IPS-NIHi11 (cell line): ENCODE data around the gene ZNF366.
A peak's percentile ranks its signal among the peaks of the same experiment; 100 is the strongest.

ENCODE experiments used
- DNase-seq: peaks from one replicate; pipeline ENCODE4 v3.0.0; 2012; ENCODE audit warnings: mixed read lengths, low spot score

ZNF366 gene

DNA sequence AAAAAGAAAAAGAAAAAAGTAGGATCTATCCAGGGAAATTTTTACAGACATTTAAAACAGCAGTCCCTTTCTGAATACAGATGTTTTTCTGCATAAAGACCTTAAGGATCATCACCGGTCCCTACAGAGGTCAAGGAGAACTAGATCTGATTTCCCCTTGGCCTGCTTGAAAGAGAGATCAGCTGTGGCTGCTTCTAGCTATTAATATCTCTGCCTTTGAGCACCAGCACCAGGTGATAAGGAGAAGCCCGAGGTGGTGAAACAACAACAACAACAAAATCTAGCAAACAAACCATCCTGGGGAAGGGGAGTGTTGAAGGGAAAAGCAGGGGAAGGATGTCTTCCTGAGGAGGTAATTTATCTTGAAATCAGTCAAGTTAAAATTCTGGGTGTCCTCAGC is 42.1 kb downstream of the ZNF366 start:
- DNase-seq, result no peak

DNA sequence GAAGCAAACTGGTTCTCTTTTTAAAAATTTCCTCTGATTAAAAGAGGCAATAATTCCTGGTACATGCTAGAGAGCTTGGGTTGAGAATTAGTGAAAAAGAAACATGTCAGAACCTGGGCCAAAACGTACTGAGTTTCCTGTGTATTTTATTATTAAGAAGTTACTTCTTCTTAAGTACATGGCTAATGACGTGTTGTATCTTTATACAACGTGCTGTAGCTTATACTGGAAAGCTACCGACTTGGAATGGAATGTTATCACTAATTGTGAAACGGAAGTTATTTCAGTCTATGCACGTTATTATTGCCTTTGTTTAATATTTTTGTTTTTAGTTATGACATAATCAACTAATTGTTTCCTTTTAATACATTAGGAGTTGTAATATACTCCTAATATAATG is 43.1 kb downstream of the ZNF366 start:
- DNase-seq, result no peak

DNA sequence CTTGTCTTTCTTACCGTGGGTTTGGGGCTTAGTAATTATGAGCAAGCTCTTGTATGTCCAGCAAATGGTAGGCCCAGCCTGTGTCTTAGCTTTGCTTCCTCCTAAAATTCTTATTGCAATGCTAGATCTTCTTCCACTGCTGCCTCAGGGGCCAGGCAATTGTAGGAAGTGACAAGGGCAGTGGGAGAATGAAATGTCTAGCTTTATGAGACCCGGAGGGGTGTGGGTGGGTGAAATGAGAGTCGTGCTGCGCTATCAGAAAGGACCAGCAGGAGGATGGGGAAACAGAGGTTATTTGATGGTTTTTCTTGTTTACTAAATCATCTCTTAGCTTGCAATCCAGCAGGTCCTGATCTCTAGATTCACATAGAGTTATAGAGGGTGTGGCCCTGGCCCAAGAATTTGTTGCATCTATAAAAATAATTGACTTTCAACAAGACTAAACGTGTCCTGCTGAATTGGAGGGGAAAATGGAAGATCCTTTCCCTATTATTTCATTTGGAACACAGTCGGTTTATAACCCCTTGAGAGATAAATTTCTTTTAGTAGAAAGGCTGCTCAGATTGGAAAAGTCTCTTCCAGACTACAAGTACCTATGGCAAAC is 43.7 kb downstream of the ZNF366 start:
- DNase-seq, result no peak

DNA sequence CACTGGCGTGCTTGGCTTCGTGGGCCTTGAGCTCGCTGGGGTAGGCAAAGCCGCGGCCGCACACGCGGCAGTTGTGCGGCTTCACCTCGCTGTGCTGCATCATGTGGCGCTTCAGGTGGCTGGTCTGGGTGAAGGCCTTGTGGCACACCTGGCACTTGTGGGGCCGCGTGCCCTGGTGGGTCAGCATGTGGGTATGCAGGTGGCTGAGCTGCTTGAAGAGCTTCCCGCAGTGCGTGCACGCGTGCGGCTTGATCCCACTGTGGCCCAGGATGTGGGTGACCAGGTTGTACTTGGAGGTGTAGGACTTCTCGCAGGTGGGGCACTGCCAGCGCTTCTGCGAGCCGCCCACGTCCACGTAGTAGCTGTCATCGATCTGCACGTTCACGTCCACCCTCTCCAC is 46.8 kb downstream of the ZNF366 start:
- no peak for DNase-seq

DNA sequence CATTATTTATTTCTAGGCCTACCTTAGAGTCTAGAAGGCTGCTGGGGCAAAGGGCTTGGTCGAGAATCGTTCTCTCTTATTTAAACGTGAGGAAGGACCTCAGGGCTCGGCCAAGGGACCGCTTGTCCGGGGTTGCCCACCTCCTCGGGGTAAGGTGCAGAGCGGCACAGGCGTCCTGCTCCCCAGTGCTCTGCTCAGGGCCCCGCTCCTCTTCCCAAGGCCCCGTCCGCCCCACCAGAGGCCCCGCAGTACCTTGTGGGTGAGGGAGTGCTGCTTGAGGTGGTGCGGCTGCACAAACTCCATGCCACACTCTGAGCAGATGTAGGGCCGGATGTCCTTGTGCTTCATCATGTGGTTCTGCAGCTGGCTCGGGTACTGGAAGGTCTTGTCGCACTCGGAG is 47.3 kb downstream of the ZNF366 start:
- no peak for DNase-seq

DNA sequence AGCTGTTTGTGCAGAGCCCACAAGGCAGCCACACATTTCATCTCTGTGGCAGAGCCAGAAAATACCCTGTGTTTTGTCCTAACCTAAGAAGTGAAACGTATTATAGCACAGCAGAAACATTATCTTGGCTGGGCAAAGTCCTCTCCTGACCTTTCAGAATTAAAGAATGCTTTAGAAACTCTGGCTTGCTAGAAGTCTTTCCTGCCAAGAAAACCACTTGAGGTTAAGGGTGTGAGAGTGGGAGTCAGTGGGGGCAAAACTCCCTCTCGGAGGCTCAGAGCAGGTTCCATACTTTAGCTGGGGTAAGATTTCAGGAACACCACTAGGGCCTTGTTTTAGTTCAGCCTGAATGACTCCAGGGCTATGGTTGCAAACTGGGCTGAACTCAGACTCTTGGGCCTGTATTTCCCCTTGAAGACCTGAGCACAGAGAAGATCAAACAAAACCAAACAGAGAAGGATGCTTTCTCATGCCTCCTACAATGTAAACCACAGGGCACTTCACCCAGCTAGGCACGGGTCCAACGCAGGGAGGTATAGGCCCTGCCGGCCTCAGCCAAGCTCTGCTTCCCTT is 48.0 kb downstream of the ZNF366 start:
- DNase-seq, result no peak

DNA sequence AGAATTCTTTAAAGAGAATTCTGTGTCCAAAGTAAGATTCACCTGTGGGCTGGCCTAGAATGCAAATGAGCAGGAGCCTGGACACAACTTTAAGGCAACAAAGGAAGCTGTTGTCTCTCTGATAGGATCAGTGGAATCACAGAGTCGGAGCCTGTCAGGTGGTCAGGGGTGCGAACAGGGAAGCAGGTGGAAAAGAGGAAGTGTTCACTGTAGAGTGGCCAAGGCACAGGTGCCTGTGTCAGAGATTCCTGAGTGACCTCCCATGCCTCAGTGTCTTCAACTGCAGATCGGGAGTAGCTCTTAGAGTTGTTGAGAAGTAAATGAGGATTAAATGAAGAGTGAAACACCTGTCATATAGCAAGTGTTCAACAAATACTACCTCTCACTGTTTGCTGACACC is 48.8 kb downstream of the ZNF366 start:
- DNase-seq, result no peak

DNA sequence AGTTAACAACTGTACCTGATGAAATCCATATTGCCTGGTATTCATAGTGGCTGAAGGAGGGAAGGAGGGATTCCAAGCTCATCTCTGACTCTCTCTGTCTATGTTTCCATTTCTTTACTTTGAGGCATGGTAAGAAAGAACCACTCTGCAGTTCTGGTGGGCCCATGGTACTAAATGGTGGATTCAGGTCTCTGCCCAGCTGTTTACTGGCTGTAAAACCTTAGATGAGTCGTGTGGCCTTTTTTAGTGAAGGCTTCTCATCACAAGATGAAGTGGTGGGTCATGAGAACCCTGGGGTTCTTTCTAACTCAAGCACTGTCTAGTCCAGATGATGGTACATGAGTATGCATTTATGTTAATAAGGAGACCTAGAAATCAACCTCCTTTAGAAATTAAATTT is 49.7 kb downstream of the ZNF366 start:
- no peak for DNase-seq

DNA sequence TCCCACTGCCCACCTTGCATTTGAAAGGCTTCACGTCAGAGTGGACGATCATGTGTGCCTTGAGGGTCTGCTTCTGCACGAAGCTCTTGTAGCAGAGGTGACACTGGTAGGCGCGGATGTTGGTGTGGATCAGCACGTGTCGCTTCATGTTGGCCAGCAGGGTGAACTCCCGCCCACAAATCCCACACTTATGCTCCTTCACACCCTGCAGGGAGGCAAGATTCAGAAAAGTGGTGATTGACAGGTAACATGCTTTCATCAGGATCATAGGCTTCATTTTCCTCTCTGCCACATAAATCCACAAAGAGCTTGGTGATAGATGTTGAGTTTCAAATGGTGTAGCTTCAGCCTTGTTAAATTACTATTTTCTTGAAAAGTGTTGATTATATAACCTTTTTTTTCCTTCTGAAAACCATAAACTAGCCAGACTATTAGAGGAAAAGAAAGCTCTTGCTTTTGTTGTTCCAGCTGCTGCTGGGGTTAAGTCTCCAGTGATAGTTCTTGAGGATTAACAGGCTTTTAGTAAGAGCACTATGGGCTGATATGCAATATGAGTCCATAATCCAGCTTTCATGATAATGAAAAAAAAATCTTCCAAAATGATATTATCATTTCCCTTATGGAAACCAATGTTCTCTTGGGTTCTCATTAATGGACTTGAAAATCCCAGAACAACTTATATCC is 50.7 kb downstream of the ZNF366 start:
- DNase-seq, result no peak

DNA sequence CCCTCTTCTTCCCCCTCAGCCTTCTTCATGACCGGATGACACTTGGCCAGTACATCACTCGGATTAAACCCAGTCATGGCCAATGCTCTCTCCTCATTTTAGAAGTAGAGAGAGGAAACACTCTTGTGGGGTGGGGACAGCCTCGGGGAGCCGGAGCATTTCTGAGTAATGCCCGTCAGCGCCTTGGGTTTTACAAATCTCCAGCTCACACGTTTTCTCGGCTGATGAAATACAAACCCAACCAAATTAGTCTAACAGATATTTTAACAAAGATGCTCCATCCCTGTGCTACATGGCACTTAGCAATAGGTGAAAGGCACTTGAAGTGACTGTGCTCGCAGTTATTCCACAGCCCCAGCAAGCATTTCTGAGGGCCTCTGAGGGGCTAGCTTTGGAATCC is 51.7 kb downstream of the ZNF366 start:
- DNase-seq, result no peak

DNA sequence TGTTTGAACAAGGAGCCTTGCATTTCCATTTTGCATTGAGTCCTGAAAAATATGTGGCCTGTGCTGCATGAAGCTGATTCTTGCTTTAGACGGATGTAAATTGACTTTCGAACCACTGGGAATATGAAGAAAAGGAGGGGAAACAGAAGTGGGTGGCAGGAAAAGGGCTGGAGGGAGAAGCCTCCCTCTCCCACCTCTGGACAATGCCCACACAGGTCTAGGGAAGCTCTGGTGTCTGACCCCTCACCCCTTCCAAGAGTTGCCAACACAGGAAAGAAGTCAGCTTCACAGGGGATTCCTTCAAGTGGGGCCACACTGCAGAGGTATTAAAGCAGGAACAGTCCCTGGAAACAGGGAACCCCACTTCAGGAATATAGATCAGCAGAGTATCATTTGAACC is 52.2 kb downstream of the ZNF366 start:
- no peak for DNase-seq

DNA sequence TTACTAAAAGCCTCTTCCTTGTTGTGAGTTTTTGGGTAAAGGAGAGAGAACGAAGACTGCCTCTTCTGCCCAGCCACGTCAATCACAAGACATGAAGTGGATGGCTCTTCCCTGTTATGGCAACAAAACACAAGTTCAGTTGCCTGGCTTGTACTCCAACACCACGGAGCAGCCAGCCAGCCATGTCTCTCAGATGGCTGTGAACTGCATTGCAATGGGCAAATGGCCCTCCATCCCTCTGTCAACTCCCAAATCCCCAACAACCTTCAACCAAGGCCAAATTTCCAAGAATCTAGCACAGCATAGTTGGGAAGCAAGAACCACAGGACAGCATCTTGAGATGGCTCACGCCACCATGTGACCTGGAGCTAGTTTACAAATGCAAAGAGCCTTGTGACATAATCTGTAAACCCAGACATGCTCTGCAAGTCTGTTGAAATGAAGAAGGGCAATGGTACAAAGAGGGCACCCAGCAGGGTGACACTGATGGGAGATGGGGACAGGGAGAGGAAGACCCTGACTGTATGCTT is 53.9 kb downstream of the ZNF366 start:
- no peak for DNase-seq

DNA sequence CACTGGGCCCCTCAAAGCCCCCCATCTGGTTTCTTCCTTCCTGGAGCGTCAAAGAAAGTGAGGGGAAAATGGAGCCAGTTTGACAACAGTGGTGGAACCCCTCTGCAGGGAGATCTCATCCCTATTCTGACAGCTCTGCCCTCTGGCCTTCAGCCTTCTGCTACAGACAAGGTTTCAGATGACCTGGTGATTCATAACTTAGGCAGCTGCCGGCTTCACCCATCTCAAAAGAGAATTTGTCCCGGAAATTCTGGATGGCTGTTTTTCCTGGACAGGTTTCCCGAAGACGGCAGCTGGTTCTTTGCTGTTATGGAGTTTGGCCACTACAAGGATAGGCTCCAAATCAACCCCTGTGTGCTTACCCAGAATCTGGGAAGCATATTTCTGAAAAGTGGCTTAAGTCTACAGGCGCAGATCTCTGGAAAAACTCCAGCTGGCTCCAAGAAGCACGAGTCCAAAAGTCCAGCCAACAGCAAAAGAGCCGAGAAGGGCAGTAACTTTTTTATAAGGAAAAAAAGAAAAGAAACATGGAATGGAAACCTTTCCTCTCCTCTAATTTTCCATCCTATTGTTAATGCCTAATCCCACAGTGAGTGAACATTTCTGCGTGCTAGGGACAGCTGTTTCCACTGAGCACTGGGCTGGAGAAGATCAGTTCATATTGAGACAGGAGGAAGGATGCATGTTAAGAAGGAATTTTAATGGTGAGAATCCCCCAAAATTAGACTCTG is 54.5 kb downstream of the ZNF366 start:
- DNase-seq, result peak; percentile 41

DNA sequence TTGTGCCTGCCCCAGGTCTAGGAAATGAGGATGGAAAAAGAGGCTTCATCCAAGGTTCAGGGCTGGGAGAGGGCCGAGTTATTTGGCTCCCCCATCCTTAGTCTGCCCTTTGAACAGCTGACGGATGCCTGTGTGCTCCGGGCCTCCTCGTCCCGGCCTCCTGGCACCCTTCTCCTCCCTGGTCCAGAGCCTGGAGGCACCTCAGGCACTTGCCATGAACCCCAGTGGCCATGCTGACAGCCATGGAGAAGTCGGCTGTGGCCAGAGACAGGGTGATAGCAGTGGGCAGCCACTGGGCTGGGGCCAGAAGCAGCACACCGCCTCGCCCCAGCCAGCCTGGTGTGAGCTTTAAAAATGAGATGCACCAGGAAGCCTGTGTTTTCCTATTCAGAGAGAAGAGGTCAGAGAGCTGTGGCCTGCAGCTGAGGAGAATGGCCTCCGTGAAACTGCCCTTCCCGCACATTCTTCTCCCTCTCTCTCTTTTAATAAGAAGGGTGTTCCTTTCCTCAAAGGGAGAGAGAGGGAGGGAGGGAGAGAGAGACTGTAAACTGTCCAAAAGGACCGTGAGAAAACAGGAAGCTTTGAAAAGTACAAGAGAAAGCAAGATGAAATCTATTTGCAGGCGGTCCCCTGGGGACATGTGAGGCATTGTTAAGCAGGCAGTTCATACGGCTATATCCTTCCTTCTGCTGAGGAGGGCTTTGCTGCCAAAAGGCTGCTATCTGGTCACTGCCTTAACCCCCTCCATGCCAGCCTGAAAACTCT is 55.3 kb downstream of the ZNF366 start:
- peak; percentile 26 for DNase-seq

DNA sequence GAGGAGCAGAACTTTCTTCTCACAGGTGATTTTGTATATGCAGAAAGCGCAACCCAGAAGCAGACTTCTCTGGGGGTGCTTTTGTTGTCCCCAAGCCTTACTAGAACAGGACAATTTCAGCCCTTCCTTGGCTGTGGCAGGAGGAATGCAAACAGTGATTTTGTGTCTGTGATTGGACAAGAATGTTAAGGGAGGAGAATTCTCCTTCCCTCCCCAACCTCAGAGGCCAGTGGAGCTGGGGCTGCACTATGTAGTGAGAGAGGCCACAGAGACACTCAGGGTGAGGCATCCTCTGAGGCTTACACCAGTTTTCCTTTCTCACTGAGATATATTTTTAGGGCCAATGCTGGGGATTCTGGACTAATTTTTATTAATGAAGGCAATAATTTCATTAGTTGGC is 58.8 kb downstream of the ZNF366 start:
- DNase-seq, result no peak

DNA sequence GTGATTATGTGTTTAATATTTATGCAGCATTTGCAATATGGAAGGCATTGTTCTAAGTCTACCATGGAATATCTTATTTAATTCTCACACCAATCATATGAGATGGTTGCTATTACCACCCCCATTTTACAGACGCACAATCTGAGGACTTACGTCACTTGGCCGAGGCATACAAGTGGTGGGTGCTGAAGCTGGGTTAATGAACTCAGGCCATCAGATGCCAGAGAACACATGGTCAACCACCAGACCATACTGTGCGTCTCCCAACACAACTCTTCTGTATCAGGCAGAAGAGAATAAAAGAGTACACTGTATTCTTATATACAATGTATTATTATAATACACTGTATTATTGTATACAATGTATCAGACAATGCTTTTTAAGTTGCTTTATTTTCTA is 59.5 kb downstream of the ZNF366 start:
- DNase-seq, result no peak

DNA sequence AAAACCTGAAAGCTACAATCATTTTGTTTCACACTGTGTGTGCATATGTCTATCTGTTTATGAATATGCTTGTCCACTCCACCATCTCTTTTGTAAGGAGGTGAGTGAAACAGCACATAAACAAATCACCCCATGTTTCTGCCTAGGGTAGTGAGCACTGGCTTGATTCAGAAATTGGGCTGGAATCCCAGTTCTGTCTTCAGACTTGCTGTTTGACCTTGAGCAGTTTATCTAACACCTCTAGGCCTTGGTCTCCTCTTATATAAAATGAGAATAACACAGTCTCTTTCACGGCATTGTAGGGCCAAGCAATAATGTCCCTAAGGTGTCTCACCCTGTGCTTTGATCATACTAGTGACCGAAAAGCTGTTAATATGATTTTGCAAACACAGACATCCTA is 61.2 kb downstream of the ZNF366 start:
- DNase-seq, result no peak

DNA sequence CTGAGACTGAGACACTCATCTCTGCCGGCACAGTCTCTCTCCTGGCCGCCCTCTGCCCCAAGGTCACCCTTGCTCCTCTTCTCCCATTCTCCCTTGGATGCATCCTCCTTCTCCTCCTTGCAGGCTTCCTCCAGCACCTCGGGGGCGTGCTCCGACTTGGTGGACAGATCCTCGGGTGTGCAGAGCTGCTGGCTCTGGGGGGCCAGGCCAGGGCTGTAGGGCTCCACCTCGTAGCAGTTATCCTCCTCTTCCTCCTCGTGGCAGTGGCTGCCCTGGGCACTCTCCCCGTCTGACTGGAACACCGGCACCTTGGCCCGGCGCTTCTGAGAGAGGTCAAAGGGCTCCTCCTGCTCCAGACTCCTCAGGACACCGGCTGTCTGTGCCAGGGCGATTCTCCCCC is 63.3 kb downstream of the ZNF366 start:
- DNase-seq, result no peak

DNA sequence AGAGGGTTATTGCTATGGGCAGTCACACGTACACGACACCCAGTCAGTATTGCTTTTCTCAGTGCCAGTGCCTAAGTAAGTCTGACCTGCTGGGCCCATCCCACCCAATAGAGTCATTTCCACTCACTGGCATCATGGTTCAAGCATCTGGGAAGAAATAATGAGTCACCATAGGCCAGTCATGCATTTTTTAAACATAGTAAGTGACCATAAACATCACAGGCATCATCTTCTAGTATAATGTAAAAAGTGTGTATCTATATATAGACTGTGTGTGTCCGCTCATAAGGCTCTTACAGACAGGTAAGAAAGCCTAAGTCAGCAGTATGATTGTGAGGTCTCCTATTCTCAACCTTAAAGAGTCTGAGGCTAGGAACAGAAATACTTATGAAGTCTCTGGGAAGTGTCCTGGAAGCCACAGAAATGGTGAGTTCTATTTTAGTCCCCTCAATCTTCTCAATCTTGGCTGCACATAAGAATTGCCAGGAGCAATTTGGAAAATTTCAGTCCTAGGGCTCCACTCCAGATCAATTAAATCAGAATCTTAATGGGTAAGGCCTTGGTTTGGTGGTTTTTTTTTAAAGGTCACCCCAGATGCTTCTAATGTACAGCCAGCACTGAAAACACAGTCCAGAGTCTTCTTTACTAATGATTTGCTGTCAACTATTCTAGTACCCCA is 65.2 kb downstream of the ZNF366 start:
- no peak for DNase-seq

DNA sequence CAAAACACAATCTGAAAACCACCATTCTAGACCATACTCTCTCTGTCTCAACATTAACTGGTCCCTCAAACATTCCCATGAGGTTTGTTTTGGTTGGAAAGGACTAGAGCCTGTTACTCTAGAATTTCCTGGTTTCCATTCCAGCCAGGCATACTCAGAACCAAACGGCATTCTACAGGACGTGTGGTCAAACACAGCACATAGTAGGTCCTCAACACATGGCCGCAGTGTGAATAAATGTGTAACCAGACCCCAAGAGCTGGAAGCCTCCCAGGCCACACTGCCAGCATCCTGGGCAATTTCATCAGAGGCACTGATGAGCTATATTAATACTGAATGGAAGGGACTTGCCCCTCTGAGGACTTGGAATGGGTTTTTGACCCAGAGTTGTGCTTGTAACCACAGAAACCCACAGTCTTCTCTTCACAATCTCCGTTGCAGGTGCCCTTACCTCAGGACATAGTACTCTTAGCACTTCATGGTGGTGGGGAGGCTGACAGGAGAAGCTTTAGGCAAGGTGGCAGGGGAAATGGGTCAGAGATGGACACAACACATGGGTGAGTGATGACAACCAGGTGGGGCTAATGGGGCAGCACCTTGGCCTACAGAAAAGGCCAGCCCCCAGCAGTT is 66.0 kb downstream of the ZNF366 start:
- DNase-seq, result no peak

DNA sequence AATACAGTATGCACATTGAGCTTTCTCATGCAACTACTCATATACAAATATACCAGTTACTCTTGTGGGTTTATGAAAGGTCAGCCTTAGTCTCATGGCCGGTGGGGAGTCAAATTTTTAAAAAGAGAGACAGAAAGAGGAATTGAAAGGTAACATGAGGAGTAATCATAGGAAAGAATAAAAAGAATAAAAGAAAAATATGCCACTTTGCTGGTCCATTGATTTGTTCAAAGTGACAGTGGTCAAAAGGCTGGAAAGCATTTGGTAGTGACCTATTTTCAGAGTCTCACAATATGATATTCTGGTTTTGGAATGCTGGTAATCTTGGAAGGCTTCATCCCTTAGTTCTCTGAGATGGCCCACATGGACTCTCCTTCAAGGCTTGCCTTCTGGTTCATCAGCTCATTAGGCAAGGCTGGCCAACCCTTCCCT is 67.0 kb downstream of the ZNF366 start:
- no peak for DNase-seq
